Heart right ventricle (tissue), 16 donors: ENCODE data around the gene EHD1. TPM values are rescaled to one million over a fixed set of nuclear protein-coding genes. Genes with fewer than 3 reads are reported as not detected.
"Not testable (repeated sequence)": the region's sequence is repeated elsewhere in the genome, so short reads cannot be mapped to it uniquely, and the experiment has no call there.

Source experiments
- ATAC-seq, 8 donors: fragments of 200-7000 bp; cut with Tn5 transposase; one replicate each; pipeline ENCODE4 v1.9.1; 2020; ENCODE audit warnings: mild to moderate bottlenecking in 8 of 8, moderate library complexity in 8 of 8, moderate number of reproducible peaks in 1 of 8
- DNase-seq, 2 donors: peaks; one replicate each; pipeline ENCODE4 v3.0.0-alpha.2; 2020
- H3K27ac ChIP-seq, 10 donors: fragments of 200-600 bp; sonication (generic) in 2 of 10; one replicate each; pipeline versions ENCODE4 v1.5.0 to v1.8.0; 2020 to 2022; ENCODE audit warnings: mild to moderate bottlenecking in 3 of 10
- H3K27me3 ChIP-seq, 7 donors: fragments of 200-600 bp; one replicate each; pipeline ENCODE4 v1.8.0; 2021 to 2022; ENCODE audit warnings: mild to moderate bottlenecking in 2 of 7
- H3K36me3 ChIP-seq, 9 donors: fragments of 200-600 bp; sonication (generic) in 1 of 9; one replicate each; pipeline versions ENCODE4 v1.5.0 to v1.8.0; 2020 to 2022; ENCODE audit warnings: mild to moderate bottlenecking in 2 of 9
- H3K4me1 ChIP-seq, 9 donors: fragments of 200-600 bp; sonication (generic) in 1 of 9; one replicate each; pipeline versions ENCODE4 v1.5.0 to v1.8.0; 2020 to 2022; ENCODE audit warnings: mild to moderate bottlenecking in 4 of 9
- H3K4me3 ChIP-seq, 10 donors: fragments of 200-600 bp; sonication (generic) in 2 of 10; one replicate each; pipeline versions ENCODE4 v1.5.0 to v1.8.0; 2020 to 2022; ENCODE audit warnings: mild to moderate bottlenecking in 7 of 10, moderate library complexity in 2 of 10
- H3K9me3 ChIP-seq, 11 donors: fragments of 200-600 bp in 10 of 11; sonication (generic) in 2 of 11; one replicate each; pipeline versions ENCODE4 v1.5.0 to v1.8.0; 2013 to 2022; ENCODE audit warnings: mild to moderate bottlenecking in 2 of 11, control low read depth in 1 of 11, moderate library complexity in 1 of 11
- CTCF ChIP-seq, 9 donors: fragments of 200-600 bp; sonication (generic) in 2 of 9; IDR thresholded peaks; one replicate each; pipeline versions ENCODE4 v1.5.0 to v1.8.0; 2021 to 2022; ENCODE audit warnings: antibody characterized with exemption in 9 of 9, mild to moderate bottlenecking in 5 of 9, moderate library complexity in 1 of 9
- WGBS, 2 donors: extraction: QIAGEN DNeasy Blood & Tissue Kit; methylation state at CpG; one replicate each; pipeline ENCODE4 v1.1.7; 2013; ENCODE audit warnings: inconsistent platforms in 1 of 2; 5-methylcytosine and 5-hydroxymethylcytosine counted together
- intact Hi-C, 10 donors: fragments of 100-400 bp; cut with DNase I; formaldehyde crosslinking; loops; one replicate each; pipeline versions ENCODE4 v1.11.1 to v1.14.2; 2022
- polyA plus RNA-seq, 2 donors: library from polyadenylated mRNA; stranded (reverse); fragments of 200-250 nt; gene quantifications; one replicate each; pipeline ENCODE4 v1.2.3, GENCODE V29; 2013
- total RNA-seq, 10 donors: library from RNA; stranded (reverse); fragmentation: NEBNext Ultra II Directional in 3 of 10; extraction: Animal tissue kit (Norgen Biotek cat#: 25700) in 3 of 10; gene quantifications; one replicate each; pipeline versions ENCODE4 v1.2.1 to v1.2.4, GENCODE V29; 2021 to 2023
- donor health status: Arrhythmogenic right ventricular cardiomyopathy.
- donor health status: ischemic (EF 13 %, LVEDD 7.1; RV severe dilation, severe dysfunction).
- donor health status: healthy with polysubstance abuse.
- donor health status: DM: no; HTN: yes; CAD: no.
- donor health status: DM: no; HTN: no; CAD: no.
- donor health status: ischemic (EF 25% LVEDD 6.9; RV normal size, moderate dysfunction).
- donor health status: ischemic (EF 25% LVEDD 5.7; RV mildly dilated, moderate dysfunction).
- donor health status: healthy.
- donor health status: DM: yes; HTN: yes; CAD: no.
- donor health status: Ischemic cardiomyopathy.
- donor health status: ischemic (EF 35%, LVEDD 5.7; RV mildly dilated, moderate dysfunction).
- donor health status: nonischemic (EF 11% LVEDD 7.7; RV severe dilation, severe dysfunction).
- donor health status: DM: yes; HTN: yes; CAD: no.
- donor health status: PGD.
- donor health status: ischemic (EF 29% LVEDD 5.4; RV normal size, mild dysfunction).
- donor health status: nonischemic (EF 23%, LVEDD 6.1; RV moderate dilation, normal function).

Gene EHD1
- total and polyA plus RNA-seq, 12 donors, result 26.0 to 73.1 (median 41.1) TPM

DNA sequence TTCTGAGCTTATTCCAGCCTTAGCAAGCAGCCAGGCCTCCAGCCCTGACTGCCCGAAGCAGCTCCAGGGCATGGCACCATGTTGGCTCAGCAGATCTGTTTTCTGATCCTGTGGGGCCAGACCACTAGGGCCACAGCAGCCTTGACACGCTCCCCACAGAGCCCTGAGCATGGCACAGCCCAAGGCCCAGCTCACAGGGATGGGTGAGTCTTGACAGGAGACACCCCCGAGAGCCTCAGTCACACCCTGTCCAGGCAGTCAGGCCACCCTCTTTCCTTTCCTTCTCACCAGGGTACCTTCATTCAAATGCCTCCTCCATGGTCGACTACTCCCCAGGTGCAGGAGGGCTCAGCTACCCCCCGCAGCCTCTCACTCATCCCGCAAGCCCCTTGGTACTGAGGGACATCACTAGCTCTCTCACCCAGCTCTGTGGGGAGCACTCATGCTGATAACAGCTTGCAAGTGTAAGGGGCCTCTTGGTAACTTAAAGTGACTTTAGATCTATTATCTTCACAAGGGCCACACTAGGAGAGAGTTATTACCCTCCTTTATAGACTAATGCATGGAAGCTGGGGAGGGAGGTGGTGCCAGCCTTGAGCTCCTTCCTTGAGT is 30.1 kb downstream of the EHD1 start:
- Histone ChIP-seq H3K27me3 (no peaks in the 10 kb centered on the region), H3K9me3 (no peaks in the 10 kb centered on the region), H3K36me3 (peaks cover 0 to 16% (median 2%) of the 10 kb centered on the region in 9 donors), H3K4me1 (peaks cover 32 to 77% (median 69%) of the 10 kb centered on the region in 9 donors), H3K4me3 (no peak overlapping the region), H3K27ac (peak overlapping the region in 8 of 10 donors; percentile 62 to 96 (median 92))
- no peak for ATAC-seq
- intact Hi-C loops, result loop anchor here in 8 of 10 donors (1.0 to 10.0 kb wide), 9 partner anchors 40 to 269 kb away; partner anchors contain the start of genes ARL2 (in 4 of the 8), BATF2 (in 1 of the 8), SNX15 (in 1 of the 8) and ZNHIT2 (in 1 of the 8)
- WGBS, 2 donors, result 82 to 85% methylated on average over 6 of the region's 6 CpGs
- DNase-seq, result no peak
- TF ChIP-seq CTCF (IDR thresholded peaks at IDR 0.05), result no peak

- Histone ChIP-seq H3K27ac (peak overlapping the region in 7 of 10 donors; percentile 42 to 96 (median 94)), H3K4me1 (peaks cover 32 to 66% (median 57%) of the 10 kb centered on the region in 9 donors), H3K36me3 (peaks cover 0 to 5% (median 0%) of the 10 kb centered on the region in 9 donors), H3K4me3 (no peak overlapping the region), H3K27me3 (no peaks in the 10 kb centered on the region), H3K9me3 (no peaks in the 10 kb centered on the region)
- WGBS, 2 donors, result 22 to 30% methylated on average over 13 of the region's 13 CpGs
- intact Hi-C loops, result loop anchor here (1.0 to 10.0 kb wide), 11 partner anchors 45 to 272 kb away; partner anchors contain the start of genes ARL2 (in 4 of the 10), BATF2 (in 1 of the 10), SNX15 (in 1 of the 10) and ZNHIT2 (in 1 of the 10)
- ATAC-seq (peak; percentile 82 to 91 (median 88)), DNase-seq (peak; percentile 93 to 96)
- TF ChIP-seq CTCF (IDR thresholded peaks at IDR 0.05), result peak; percentile 97 to 100 (median 98)
These were observed 31.3 kb downstream of the EHD1 start for GRCh38 chr11:64846998-64847666.

DNA sequence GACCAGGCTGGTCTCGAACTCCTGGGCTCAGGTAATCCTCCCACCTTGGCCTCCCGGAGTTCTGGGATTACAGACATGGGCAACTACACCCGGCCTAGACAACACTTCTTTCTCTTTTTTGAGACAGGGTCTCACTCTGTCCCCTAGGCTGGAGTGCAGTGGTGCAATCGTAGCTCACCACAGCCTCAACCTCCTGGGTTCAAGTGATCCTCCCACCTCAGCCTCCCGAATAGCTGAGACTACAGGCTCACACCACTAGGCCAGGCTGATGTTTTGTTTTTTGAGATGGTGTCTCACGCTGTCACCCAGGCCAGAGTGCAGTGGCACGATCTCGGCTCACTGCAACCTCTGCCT is 32.7 kb downstream of the EHD1 start:
- not testable (repeated sequence) for DNase-seq, H3K27ac ChIP-seq, H3K36me3 ChIP-seq, H3K4me3 ChIP-seq, H3K9me3 ChIP-seq, H3K27me3 ChIP-seq, ATAC-seq
- intact Hi-C loops, result loop anchor here in 9 of 10 donors (2.0 to 10.0 kb wide), 11 partner anchors 41 to 273 kb away; partner anchors contain the start of genes ARL2 (in 4 of the 9), BATF2 (in 1 of the 9), SNX15 (in 1 of the 9) and ZNHIT2 (in 1 of the 9)
- H3K4me1 ChIP-seq, result peaks cover 26 to 52% (median 43%) of the 10 kb centered on the region in 9 donors
- WGBS, 2 donors, result 94 to 96% methylated on average over 8 of the region's 8 CpGs

GRCh38 chr11:64845129-64845775 is 33.2 kb downstream of the EHD1 start:
- DNase-seq, result no peak
- Histone ChIP-seq H3K9me3 (no peaks in the 10 kb centered on the region), H3K27me3 (no peaks in the 10 kb centered on the region), H3K36me3 (no peaks in the 10 kb centered on the region), H3K4me3 (peak overlapping the region in 7 of 10 donors; percentile 32 to 56 (median 43)), H3K4me1 (peaks cover 25 to 47% (median 38%) of the 10 kb centered on the region in 9 donors), H3K27ac (peak overlapping the region in 6 of 10 donors; percentile 12 to 77 (median 32))
- intact Hi-C loops, result loop anchor here in 9 of 10 donors (2.0 to 10.0 kb wide), 8 partner anchors 42 to 272 kb away; partner anchors contain the start of genes ARL2 (in 4 of the 9), BATF2 (in 1 of the 9), SNX15 (in 1 of the 9) and ZNHIT2 (in 1 of the 9)
- no peak for ATAC-seq
- TF ChIP-seq CTCF (IDR thresholded peaks at IDR 0.05), result no peak
- 19 to 22% methylated on average over 9 of the region's 9 CpGs for WGBS, 2 donors
